ENCODE results near the gene CTTN. TPM values are rescaled to one million over a fixed set of nuclear protein-coding genes. Genes with fewer than 3 reads are reported as not detected.

Gene CTTN
- total and polyA plus RNA-seq, 3 donors from 2014 or later, result 136 to 377 (median 354) TPM

- no peak for DNase-seq
- WGBS, 2 donors, result 90 to 94% methylated on average over 9 of the region's 9 CpGs
Measured at GRCh38 chr11:70472240-70472639, 73.9 kb downstream of the CTTN start.

GRCh38 chr11:70473186-70473872, 75.0 kb downstream of the CTTN start:
- 90 to 95% methylated on average over 19 to 22 of the region's 22 CpGs for WGBS, 2 donors

More at GRCh38 chr11:70472240-70472639, 73.9 kb downstream of the CTTN start:
- intact Hi-C loops (cut with DNase I; ENCODE audit: low total_unique reads), result no loop called here
- no peaks in the 10 kb centered on the region for H3K9me3 ChIP-seq
- H3K27me3 ChIP-seq, result no peaks in the 10 kb centered on the region
- no peaks in the 10 kb centered on the region for H3K36me3 ChIP-seq (ENCODE audit: low read depth, missing control alignments)
- H3K4me1 ChIP-seq, result no peaks in the 10 kb centered on the region
- no peak overlapping the region for H3K4me3 ChIP-seq
- TF ChIP-seq CTCF (IDR thresholded peaks at IDR 0.05) (no peak), POLR2A (IDR thresholded peaks at IDR 0.05) (no peak)
- H3K27ac ChIP-seq, result no peak overlapping the region

GRCh38 chr11:70473873-70474690, 75.8 kb downstream of the CTTN start:
- no peaks in the 10 kb centered on the region for H3K9me3 ChIP-seq
- no peaks in the 10 kb centered on the region for H3K36me3 ChIP-seq (ENCODE audit: low read depth, missing control alignments)
- H3K4me1 ChIP-seq, result no peaks in the 10 kb centered on the region
- intact Hi-C loops (cut with DNase I; ENCODE audit: low total_unique reads), result no loop called here
- H3K4me3 ChIP-seq, result no peak overlapping the region
- DNase-seq, result no peak
- no peak for TF ChIP-seq CTCF (IDR thresholded peaks at IDR 0.05)
- H3K27me3 ChIP-seq, result no peaks in the 10 kb centered on the region
- no peak overlapping the region for H3K27ac ChIP-seq
- WGBS, 2 donors, result 79 to 88% methylated on average over 10 to 18 of the region's 18 CpGs

More at GRCh38 chr11:70473186-70473872, 75.0 kb downstream of the CTTN start:
- H3K4me1 ChIP-seq, result no peaks in the 10 kb centered on the region
- no peak for TF ChIP-seq POLR2A (IDR thresholded peaks at IDR 0.05)
- no peak for TF ChIP-seq CTCF (IDR thresholded peaks at IDR 0.05)
- H3K9me3 ChIP-seq, result no peaks in the 10 kb centered on the region
- no peak overlapping the region for H3K27ac ChIP-seq
- no peak overlapping the region for H3K4me3 ChIP-seq
- DNase-seq, result no peak
- no peaks in the 10 kb centered on the region for H3K27me3 ChIP-seq
- H3K36me3 ChIP-seq (ENCODE audit: low read depth, missing control alignments), result no peaks in the 10 kb centered on the region
- intact Hi-C loops (cut with DNase I; ENCODE audit: low total_unique reads), result no loop called here

DNA sequence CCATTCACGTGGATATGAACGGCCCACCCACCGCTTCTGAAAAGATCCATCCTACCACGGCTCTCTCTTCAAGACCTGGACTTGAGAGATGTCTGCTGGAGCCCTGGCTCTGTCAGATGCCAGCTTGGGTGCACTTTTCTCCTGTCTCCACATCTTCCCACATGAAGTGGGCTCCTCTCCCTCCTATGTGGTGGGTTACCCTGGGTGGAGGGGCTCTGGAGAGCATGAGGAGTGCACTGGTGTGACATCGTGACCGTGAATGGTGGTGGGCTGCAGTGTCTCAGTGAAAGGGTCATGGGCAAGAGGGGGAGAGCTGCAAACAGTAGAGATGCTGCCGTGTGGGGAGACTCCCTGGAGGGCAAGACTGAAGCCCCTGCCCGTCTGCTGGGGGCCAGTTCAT, 76.4 kb downstream of the CTTN start:
- Histone ChIP-seq H3K4me3 (no peak overlapping the region), H3K27ac (no peak overlapping the region), H3K27me3 (no peaks in the 10 kb centered on the region), H3K4me1 (no peaks in the 10 kb centered on the region), H3K9me3 (no peaks in the 10 kb centered on the region), H3K36me3 (ENCODE audit: low read depth, missing control alignments) (no peaks in the 10 kb centered on the region)
- intact Hi-C loops (cut with DNase I; ENCODE audit: low total_unique reads), result no loop called here
- DNase-seq, result no peak
- TF ChIP-seq POLR2A (IDR thresholded peaks at IDR 0.05) (no peak), CTCF (IDR thresholded peaks at IDR 0.05) (no peak)
- WGBS, 2 donors, result 94% methylated on average over 8 of the region's 8 CpGs

Data from testis (tissue), 3 donors.